ENCODE measurements around the gene CRNKL1.

GRCh38 chr20:20070871-20071726 is 18.8 kb upstream of the CRNKL1 start:
- TF ChIP-seq CTCF (conservative IDR thresholded peaks at IDR 0.05 in 1 of 2, IDR thresholded peaks at IDR 0.05 in 1 of 2; ENCODE audit: extremely low read depth in 1 of 2, insufficient read depth in 1 of 2, low read depth in 1 of 2, low read length in 2 of 2) (no peak), EZH2 (IDR thresholded peaks at IDR 0.05; ENCODE audit: borderline replicate concordance, low read length) (no peak)
